ENCODE results near the gene MGAT3. TPM values are rescaled to one million over a fixed set of nuclear protein-coding genes. Genes with fewer than 3 reads are reported as not detected.

The MGAT3 gene
- total and polyA plus RNA-seq, 9 of the 15 experiments (the other 6 are each of a cell fraction or from before 2014, with no cell fraction given), result 0.10 to 11.5 (median 4.6) TPM

GRCh38 chr22:39453765-39454378, 2.9 kb upstream of the MGAT3 start (continued):
- TF ChIP-seq REST (IDR thresholded peaks at IDR 0.05; ENCODE audit: borderline replicate concordance) (no peak), REST (CRISPR knock-in tag; IDR thresholded peaks at IDR 0.05; ENCODE audit: low read depth) (no peak), ZNF121 (CRISPR knock-in tag; conservative IDR thresholded peaks at IDR 0.05) (no peak), ZBTB2 (IDR thresholded peaks at IDR 0.05) (no peak), MLLT1 (IDR thresholded peaks at IDR 0.05) (no peak), ZNF740 (CRISPR knock-in tag; IDR thresholded peaks at IDR 0.05) (0 out of 2 replicates have a peak, but pooled peaks have one; percentile 27), ZNF740 (tag; IDR thresholded peaks at IDR 0.05) (no peak), CBX1 (IDR thresholded peaks at IDR 0.05; ENCODE audit: low read depth) (0 out of 2 replicates have a peak, but pooled peaks have one; percentile 35), ZNF253 (CRISPR knock-in tag; conservative IDR thresholded peaks at IDR 0.05) (no peak), CEBPB (tag; IDR thresholded peaks at IDR 0.05) (peak; percentile 43; the same call in 1 of the 2 replicates), CREB1 (IDR thresholded peaks at IDR 0.05) (no peak), CREB1 (CRISPR knock-in tag; IDR thresholded peaks at IDR 0.05) (0 out of 2 replicates have a peak, but pooled peaks have one; percentile 30), NCOA4 (IDR thresholded peaks at IDR 0.05; ENCODE audit: partially characterized antibody) (no peak)
